GM11168 (cell line): ENCODE data around the gene GNAQ.
"Not testable (repeated sequence)": the region's sequence is repeated elsewhere in the genome, so short reads cannot be mapped to it uniquely, and the experiment has no call there.

ENCODE experiments used
- in situ Hi-C: fragments of 300-500 bp; cut with MboI; formaldehyde crosslinking; loops from one replicate; pipeline ENCODE4 v1.12.0; 2022; ENCODE audit warnings: low sequenced_read_pairs; ENCODE audit not compliant: unreplicated experiment

GNAQ gene

DNA sequence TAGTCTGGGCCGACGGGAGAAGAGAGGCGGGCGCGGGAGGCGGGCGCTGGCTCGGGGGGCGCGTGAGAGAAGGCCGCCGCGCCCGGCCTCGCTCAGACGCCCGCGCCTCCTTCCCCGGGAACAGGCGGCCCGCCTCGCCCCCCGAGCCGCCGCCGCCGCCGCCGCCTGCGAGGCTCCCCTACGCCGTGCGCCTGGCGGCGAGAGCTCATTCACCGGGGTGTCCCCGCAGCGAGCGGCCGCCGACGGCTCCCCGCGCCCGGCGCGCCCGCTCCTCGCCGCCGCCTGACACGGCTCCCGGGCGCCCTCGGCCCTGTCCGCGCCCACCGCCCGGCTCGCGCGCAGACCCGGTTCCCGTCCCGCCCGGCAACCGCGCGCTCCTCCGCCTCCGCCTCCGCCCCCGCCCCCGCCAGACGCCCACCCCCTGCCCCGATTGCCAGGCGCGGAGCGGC is at the start of gene GNAQ:
Gene GNAQ (minus strand): TSS at position 368 of the 449 bp plus-strand sequence. CDS start 576 bp downstream, outside the sequence.
- in situ Hi-C loops, result loop anchor here (25.0 kb wide), 1 partner anchor 569 kb away; no protein-coding TSS in a partner anchor

GRCh38 chr9:78074385-78075291 is 43.0 kb upstream of the GNAQ start:
- in situ Hi-C loops, result no loop called here

DNA sequence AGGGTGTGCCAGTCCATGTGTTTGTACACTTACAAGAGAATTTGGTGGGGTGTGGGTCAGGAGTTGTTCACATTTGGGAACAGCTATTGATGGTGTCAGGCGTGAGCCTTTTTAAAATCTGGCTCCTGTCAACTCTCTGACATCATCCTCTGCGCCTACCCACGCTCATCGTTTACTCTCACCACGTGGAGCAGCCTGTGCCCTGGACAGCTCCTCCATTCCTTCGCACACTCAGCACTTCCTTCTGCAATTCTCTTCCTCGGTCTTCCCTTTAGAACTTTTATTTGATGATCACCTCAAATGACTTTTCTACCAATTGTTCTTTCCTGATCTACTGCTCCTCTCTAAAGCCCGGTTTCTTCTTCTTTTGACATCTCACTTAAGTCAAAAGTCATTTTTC is 42.1 kb upstream of the GNAQ start:
- in situ Hi-C loops, result no loop called here

GRCh38 chr9:78072586-78073199 is 41.1 kb upstream of the GNAQ start:
- in situ Hi-C loops, result no loop called here

DNA sequence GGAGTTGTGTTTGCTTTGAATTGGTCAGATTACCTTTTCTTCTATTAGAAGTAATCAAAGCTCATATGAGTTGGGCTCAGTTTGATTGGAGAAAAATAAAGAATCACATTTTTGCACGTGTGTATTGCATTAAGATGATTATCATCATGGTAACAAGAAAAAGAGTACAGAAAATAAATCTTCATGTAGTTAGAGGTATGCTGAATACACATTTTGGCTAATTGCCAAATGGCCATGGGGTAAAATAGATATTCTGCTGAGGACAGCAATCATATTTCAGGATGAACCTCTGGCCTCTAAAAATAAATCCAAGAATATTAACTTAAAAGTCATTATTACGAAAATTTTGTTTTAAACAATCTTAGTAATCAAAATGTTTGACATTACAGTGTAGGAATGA is 38.9 kb upstream of the GNAQ start:
- in situ Hi-C loops, result no loop called here

- in situ Hi-C loops, result no loop called here
Observed at GRCh38 chr9:78064075-78064474, 32.5 kb upstream of the GNAQ start.

DNA sequence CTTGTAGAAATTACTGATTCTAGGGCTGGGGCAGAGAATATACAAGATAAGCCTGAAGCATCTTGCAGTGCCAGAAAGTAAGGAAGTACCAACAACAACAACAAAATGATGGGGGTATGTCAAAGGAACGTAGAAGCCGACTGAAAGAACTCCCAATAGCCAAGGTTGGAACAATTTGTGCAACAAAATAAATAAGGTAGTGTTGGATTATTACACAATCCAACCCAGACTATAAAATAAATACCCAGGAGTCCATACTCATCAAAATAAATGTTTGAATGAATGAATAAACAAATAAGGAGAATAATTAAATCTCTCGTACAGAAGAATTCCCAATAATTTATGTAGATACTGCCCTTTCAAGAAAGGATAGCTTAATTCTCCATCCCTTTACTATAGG is 31.1 kb upstream of the GNAQ start:
- in situ Hi-C loops, result no loop called here

DNA sequence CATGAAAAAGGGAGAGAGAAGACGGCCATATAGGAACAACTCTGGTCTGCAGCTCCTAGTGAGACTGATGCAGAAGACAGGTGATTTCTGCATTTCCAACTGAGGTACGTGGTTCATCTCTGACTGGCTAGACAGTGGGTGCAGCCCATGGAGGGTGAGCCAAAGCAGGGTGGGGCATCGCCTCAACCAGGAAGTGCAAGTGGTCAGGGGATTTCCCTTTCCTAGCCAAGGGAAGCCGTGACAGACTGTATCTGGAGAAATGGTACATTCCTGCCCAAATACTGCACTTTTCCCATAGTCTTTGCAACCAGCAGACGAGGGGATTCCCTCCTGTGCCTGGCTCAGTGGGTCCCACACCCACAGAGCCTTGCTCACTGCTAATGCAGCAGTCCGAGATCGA is 22.6 kb upstream of the GNAQ start:
- in situ Hi-C loops, result not testable (repeated sequence)

GRCh38 chr9:78053627-78054026 is 22.0 kb upstream of the GNAQ start:
- in situ Hi-C loops, result no loop called here

GRCh38 chr9:78050421-78050820 is 18.8 kb upstream of the GNAQ start:
- in situ Hi-C loops, result no loop called here

- in situ Hi-C loops, result loop anchor here (25.0 kb wide), 1 partner anchor 587 kb away; no protein-coding TSS in a partner anchor
Observed at GRCh38 chr9:78049484-78049883, 17.9 kb upstream of the GNAQ start.

DNA sequence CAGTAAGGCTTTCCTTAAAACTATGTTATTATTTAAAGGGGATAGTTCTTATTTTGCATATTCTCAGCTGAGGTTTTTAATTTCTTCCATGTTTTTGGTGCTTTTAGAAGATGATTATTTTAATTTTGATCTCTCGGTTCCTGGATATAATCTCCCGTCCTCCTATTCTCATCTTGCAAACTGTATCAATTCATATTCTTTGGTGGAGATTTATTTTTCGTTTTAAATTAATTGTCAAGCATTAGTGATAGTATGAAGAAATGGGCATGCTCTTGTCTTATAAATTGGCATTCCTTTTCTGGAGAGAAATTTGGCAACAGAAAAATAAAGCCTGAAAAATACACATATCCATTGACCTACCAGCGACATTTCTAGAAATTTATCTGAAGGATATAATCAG is 15.5 kb upstream of the GNAQ start:
- in situ Hi-C loops, result loop anchor here (25.0 kb wide), 1 partner anchor 585 kb away; no protein-coding TSS in a partner anchor

DNA sequence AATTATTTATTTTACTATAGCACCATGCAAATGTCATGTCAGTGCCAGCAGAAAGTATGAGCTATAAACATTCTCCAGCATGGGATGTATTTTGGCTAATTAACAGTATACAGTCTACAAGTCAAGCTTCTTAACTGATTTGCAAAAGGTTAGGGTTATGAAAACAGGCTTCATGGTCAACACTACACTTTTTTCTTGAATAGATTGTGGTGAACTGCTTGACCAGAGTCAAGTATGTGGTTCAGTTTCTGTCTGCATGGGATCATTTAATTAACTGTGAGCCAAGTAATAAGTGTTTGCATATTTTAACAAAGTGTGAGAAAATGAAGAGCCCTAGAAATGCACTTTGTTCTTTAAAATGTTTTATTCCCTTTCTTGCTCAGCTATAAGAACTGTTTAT is 14.5 kb upstream of the GNAQ start:
- in situ Hi-C loops, result loop anchor here (25.0 kb wide), 1 partner anchor 584 kb away; no protein-coding TSS in a partner anchor

GRCh38 chr9:78044886-78045285 is 13.3 kb upstream of the GNAQ start:
- in situ Hi-C loops, result loop anchor here (25.0 kb wide), 1 partner anchor 583 kb away; no protein-coding TSS in a partner anchor

- in situ Hi-C loops, result loop anchor here (25.0 kb wide), 1 partner anchor 582 kb away; no protein-coding TSS in a partner anchor
Observed at GRCh38 chr9:78044189-78044588, 12.6 kb upstream of the GNAQ start.

- in situ Hi-C loops, result loop anchor here (25.0 kb wide), 1 partner anchor 580 kb away; no protein-coding TSS in a partner anchor
Observed at GRCh38 chr9:78041971-78042370, 10.4 kb upstream of the GNAQ start.

DNA sequence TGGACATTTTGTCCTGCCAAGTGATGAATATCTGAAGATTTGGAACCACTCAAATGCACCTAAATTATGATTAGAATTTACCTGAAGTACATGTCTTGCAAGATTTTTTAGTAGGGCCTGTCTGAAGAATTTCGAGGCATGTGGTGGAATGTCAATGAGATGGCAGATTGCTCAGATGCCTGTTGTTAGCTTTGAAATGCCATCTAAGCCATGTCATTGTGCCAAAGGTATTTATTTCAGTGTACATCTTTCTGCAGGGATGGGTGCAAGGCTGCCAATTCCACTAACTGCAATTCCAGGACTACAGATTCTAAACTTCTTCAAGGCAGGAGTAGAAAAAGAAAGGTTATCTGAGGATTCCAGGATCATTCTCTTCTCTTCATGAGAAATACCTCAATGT is 9.1 kb upstream of the GNAQ start:
- in situ Hi-C loops, result loop anchor here (25.0 kb wide), 1 partner anchor 578 kb away; no protein-coding TSS in a partner anchor

GRCh38 chr9:78038620-78039300 is 7.1 kb upstream of the GNAQ start:
- in situ Hi-C loops, result loop anchor here (25.0 kb wide), 1 partner anchor 576 kb away; no protein-coding TSS in a partner anchor

DNA sequence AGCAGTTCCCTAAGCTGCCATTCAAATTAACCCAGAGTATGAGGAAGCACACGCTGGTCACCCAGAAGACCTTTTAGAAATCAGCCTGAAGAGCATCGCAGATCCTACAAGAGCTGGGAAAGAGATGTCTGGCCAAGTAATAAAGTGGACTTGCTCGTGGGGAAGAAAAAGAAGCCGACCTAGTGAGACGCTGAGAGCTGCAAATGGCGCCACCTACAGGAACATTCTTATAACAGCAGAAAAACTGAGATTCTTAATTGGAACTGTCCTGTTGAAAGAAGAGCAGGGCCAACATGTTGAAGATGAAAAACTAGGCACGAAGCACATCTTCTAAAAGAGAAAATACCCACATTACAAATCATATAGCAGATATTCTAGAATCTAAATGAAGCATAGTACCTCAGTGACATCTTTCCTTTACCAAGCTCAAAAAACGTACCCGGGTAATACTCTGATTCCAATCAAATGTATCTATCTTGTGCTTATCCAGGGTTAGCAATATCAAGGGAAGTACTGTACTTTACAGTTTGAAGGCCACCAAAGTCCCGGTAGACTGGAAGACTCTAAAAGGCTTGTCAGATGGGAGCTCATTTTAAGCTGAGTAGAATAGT is 3.9 kb upstream of the GNAQ start:
- in situ Hi-C loops, result loop anchor here (25.0 kb wide), 1 partner anchor 573 kb away; no protein-coding TSS in a partner anchor

GRCh38 chr9:78033870-78034269 is 2.3 kb upstream of the GNAQ start:
- in situ Hi-C loops, result loop anchor here (25.0 kb wide), 1 partner anchor 572 kb away; no protein-coding TSS in a partner anchor
